Panc1 (cell line): ENCODE results near the gene PPP6R2.

Source experiments
- POLR2AphosphoS5 ChIP-seq: IDR thresholded peaks from 2 replicates; pipeline ENCODE4 v1.6.1; 2012; ENCODE audit warnings: mild to moderate bottlenecking, low read depth, low read length, moderate library complexity
- REST ChIP-seq, 2 experiments: IDR thresholded peaks; 2 replicates each; pipeline ENCODE4 v1.6.1; 2011 to 2012; ENCODE audit warnings: low read depth in 2 of 2, control low read depth in 1 of 2, low read length in 1 of 2, mild to moderate bottlenecking in 1 of 2, moderate library complexity in 1 of 2; ENCODE audit not compliant: insufficient read depth in 1 of 2
- SIN3A ChIP-seq: IDR thresholded peaks from 2 replicates; pipeline ENCODE4 v1.6.1; 2012; ENCODE audit warnings: low read depth, mild to moderate bottlenecking, low read length, moderate library complexity, borderline replicate concordance; ENCODE audit not compliant: insufficient read depth
- TCF7L2 ChIP-seq: IDR thresholded peaks from 2 replicates; pipeline ENCODE4 v1.6.1; 2011; ENCODE audit warnings: mild to moderate bottlenecking, low read depth, low read length, inconsistent platforms
- TF ChIP-seq, protein P1 (sequence below): fragments of 450-650 bp; IDR thresholded peaks from 2 replicates; pipeline ENCODE4 v1.5.1; 2017; ENCODE audit warnings: mild to moderate bottlenecking

DNA sequence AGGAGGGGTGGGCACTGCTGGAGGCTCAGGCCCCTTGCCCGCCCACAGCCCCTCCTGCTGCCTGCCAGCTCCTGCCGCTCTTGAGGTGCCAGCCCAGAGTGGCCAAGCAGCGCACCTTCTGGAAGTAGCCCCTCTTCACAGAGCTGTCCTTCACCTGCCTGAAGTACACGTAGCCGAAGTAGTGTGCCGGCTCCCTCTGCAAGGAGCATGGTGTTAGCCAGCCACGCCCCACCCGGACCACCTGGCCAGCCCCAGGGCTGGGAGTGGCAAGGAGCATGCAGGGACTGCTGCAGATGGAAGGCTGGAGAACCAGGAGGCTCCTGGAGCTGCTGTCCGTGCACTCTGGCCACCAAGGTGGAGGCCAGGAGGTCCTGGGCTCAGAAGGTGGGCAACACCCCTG, 25.9 kb upstream of the PPP6R2 start:
- TF ChIP-seq, protein P1, sequence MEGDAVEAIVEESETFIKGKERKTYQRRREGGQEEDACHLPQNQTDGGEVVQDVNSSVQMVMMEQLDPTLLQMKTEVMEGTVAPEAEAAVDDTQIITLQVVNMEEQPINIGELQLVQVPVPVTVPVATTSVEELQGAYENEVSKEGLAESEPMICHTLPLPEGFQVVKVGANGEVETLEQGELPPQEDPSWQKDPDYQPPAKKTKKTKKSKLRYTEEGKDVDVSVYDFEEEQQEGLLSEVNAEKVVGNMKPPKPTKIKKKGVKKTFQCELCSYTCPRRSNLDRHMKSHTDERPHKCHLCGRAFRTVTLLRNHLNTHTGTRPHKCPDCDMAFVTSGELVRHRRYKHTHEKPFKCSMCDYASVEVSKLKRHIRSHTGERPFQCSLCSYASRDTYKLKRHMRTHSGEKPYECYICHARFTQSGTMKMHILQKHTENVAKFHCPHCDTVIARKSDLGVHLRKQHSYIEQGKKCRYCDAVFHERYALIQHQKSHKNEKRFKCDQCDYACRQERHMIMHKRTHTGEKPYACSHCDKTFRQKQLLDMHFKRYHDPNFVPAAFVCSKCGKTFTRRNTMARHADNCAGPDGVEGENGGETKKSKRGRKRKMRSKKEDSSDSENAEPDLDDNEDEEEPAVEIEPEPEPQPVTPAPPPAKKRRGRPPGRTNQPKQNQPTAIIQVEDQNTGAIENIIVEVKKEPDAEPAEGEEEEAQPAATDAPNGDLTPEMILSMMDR: no peak
- TF ChIP-seq POLR2AphosphoS5: no peak
- TF ChIP-seq REST (IDR thresholded peaks at IDR 0.05; ENCODE audit: insufficient read depth in 1 of 2, low read depth in 2 of 2, low read length in 1 of 2): no peak
- no peak for TF ChIP-seq TCF7L2
- no peak for TF ChIP-seq SIN3A
